HG03196 (cell line): ENCODE measurements around the gene ERICH6B.

ENCODE experiments used
- ATAC-seq: cut with Tn5 transposase; IDR thresholded peaks from one replicate; pipeline ENCODE4 v1.9.1; 2021; ENCODE audit not compliant: unreplicated experiment

Gene ERICH6B

DNA sequence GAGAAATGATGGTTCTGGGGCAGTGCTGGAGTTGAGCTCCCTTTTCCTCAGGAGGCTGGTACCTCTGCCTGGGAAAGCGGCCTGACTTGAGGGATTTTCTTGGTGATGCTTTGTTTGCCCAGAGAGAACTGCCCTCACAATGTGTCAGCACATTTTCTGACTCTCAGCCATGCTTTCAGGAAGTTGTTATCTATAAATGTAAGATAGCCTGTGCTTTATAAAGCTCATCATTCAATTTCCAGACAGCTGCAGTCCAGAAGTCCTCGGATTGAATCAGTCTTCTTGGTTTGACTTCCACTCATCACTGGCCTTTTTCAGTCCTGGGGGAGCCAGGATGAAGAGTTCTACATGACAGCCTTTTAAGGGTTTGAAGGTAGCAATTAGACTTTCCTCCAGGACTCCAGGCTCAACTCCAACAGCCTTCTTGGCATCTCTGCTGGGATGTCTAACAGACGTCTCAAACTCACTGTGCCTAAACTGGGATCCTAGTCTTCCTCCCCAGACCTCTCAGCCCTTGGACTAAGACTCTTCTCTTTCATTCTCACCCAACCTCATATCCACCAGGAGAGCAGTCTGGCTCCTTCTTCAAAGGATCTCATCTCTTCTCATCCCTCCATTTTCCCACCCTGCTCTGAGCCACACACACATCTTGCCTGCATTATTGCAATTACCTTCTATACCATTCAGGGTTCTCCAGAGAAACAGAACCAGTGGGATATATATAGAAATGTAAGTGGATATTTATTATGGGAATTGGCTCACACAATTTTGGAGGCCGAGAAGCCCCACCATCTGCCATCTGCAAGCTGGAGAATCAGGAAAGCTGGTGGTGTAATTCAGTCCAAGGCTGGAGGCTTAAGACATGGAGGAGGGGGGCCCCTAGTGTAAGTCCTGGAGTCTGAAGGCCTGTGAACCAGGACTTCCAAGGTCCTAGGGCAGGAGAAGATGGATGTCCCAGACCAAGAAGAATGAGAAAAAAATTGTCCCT is 13.1 kb downstream of the ERICH6B start:
- ATAC-seq = no peak

DNA sequence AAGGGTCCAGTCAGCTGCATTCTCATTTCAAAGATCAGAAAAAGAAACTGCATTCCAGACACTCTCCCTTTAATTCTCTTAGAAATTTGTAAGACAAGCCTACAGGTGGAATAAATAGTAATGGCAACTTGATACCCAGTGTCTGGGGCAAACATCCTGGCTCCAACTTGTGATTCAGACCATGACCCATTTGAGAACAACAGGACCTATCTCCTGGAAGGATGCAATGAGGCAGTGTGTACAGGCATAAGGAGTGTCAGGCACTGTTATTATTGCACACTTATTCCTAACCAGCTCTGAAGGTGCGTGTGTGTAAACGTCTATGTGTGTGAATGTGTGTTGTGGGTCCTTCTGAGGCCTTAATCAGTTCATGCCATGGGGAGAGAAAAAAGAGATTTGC is 13.9 kb downstream of the ERICH6B start:
- ATAC-seq = no peak

DNA sequence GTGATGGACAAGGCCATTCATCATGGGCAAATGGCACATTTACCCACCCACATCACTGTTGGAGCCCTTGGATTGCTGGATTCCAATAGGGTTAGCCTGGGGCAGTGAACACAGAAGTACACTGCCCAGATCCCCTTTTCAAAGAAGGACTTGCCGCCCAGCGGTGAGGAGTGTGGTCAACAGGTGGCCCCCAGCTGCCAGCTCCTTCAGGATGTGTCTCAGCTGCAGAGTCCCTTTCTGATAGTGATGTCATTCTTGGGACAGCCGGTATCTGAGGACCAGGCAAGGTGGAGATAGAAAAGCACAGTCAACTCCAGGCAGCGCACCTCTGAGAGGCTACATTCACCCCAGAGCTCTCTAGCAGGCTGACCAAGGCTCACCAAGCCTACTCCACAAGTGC is 16.9 kb downstream of the ERICH6B start:
- ATAC-seq = no peak

DNA sequence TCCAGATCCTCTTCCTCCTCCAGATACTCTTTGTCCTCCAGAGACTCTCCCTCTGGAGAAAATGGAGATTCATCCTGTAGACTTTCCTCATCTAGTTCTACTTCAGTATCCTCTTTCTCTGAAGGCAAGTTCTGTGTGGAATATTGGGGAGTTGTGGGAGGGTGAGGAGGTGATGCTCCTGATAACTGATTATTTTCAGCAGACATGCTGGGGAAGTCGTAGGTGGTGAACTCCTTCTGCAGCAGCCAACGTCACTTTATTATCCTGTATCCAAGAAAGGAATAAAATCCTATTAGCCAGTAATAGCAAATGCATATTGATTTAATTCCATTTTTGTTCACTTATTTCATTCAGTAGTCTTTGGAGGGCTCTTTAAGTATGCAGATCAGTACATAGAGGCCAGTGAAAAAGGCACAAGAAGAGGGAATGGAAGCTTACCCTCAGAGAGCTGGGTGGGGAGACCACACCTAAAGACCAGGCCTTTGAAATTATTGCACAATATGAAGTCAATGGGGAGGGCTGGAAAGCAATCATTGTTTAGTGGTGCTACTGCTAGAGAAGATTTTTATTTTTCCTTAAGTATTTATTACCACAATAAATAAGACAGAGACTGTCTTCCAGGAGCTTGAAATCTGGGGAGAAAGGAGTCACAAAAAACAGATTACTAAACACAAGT is 18.6 kb downstream of the ERICH6B start:
- no peak for ATAC-seq

DNA sequence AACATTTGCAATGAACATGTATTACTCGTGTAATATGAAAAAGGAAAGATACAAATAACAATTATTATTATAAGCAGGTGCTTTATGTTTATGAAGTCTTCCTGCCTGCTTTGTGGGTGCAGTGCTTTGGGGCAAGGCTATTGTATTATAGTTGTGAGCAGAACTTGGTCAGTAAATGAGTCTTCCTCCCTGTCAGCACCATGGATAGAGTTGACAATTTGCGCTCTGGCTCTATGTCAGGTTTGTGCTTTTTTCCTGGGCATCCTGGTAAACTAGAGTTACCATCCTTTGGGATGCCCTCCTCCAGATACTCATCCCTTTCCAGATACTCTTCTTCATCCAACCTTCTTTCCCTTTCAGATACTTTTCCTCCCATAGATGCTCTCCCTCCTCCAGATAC is 19.6 kb downstream of the ERICH6B start:
- no peak for ATAC-seq

DNA sequence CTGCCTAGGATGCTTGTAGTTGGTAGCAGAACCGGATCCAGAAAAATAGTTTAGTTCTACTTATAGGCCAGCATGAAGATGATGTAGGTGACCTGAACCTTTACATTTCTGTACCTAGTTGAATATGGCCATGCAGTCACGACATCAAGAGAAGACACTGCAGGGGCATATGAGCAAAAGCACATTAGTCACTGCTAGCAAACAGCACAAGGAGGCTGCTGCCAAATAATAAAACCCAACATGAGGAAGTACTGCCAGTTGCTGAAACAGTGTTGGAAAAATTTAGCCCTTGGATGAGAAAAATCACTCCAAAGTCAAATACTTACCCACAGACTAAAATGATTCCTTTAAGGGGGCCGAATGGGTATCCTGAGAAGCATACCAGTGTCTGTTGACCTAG is 20.8 kb downstream of the ERICH6B start:
- no peak for ATAC-seq

DNA sequence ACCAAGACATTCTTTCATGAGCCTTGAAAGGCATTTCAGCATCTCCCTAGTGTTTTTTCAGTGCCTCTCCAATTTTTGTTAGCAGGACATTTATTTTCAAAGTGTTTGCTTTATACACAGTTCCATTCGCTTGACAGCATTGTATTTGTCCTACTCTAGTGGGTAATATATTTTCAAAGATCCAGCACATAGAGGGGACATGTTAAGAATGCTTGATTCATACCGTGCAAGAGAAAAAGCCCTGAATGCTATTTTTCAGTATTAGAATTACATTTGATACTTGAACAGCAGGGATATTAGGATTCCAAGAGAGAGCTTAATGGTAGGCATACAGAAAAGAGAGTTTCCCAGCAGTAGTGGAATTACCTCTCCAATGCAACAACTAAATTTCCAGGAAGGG is 21.3 kb downstream of the ERICH6B start:
- no peak for ATAC-seq

DNA sequence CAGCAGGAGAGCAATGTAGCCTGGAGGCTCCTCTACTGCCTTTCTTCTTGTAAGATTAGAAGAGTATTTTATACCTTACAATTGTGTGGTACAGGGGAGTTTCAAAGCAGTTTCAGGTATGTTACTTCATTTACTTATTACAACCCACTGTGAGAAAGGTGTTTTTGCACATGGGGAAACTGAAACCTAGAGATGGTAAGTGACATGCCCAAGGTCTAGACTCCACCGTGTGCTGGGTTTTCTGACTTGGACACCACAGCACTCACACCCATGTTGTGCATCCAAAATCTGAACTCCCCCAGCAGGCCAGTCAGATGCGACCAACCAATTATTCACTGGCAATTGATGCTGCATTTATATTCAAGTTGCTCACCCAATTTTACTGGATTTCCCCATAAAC is 22.8 kb downstream of the ERICH6B start:
- no peak for ATAC-seq

DNA sequence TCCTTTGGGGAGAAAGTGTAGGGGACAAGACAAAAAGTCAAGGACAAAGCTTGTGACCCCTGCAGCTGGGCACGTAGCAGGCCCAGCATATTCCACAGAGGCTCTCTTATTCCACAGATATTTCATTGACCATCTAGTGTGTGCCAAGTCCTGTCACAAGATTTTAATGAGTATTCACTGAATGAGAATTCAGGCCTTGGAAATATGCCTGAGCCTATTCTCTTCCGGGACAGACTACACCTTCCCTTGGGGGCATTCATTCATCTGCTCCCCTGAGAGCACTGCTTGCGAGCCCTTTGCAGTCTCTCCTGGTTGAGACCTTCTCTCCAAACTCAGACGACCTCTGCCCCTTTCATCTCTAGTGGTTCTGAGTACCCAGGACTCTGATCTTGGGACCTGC is 25.5 kb downstream of the ERICH6B start:
- ATAC-seq = no peak

DNA sequence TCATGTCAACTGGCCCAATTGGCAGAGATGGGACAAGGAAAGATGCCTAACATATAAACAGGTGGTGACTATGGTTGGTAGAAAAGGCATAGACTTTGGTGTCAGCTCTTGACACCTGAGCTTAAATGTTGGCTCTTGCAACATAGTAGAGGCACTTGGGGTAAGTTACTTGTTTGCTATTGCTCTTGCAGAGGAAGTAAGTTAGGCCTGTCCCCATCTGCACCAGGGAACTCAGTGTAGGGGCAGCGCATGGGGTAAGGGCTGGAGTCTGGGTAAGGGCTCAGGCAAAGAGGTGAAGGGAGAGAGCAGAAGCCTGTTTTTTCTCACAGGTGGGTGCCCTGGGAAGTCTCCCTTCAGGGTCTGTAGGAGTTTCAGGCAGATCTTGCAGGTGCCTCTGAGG is 27.6 kb downstream of the ERICH6B start:
- no peak for ATAC-seq

DNA sequence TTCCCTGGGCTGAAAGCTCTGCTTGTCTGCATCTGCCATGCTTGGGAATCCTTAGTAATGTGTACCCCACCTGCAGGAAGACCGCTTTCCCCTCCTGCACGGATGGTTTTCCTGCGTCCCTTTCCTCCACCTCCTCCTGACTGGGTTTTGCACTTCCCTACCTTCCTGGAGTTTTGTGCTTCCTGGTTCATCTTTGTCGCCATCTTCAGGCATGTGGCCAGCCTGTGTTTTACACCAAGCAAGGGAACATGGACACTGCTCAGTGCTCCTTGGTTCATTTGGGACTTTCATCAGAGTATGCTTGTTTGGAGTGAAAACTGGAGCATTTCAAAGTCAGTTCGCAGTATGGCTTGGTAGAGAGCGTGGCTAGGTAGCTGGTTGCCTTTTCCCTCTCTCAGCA is 30.7 kb downstream of the ERICH6B start:
- no peak for ATAC-seq

DNA sequence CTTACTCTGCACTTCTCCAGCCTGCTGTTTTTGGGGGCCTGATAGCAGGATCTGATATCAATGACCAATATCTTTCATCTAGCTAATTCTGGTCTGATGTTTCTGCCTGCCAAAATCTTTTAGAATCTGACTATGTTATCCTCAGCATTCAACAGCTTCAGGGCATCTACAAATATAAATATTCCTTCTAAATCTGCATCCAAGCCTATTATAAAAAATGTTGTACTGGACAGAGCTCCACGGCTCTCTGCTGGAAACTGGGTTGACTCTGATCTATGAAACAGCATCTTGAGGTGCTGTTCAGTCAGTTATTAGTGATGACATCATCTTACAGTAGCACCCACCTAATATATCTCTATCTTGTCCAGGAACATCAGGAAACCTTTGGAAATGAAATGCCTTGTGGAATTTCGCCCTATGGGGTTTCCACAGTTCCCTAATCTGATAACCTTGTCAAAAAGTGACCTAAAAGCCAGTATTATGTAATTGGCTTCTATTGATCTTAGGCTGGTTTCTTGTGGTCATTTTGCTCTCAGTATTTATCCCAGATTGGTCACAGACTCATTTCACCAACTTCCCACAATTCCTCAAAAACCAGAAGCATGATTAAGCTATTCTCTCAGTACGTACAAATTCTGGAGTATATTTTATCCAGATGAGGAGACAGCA is 33.0 kb downstream of the ERICH6B start:
- ATAC-seq = no peak

DNA sequence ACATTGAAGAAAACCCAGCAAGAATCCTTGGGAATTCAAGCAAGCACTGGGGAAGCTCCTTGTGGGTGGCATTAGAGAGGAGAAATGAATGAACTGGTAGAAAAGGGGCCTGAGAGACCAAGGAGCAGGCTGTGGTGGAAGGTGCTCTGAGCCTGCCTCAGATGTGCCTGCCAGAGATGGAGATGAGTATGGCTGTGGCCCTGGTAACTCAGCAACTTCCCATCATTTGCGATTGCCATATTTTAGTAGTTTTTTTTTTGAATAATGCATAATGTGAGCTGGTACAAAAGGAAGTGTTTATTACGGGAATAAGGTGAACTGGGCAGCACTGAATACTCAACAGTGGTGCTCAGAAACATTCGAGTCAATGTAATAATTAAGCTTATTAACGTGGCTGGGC is 39.1 kb downstream of the ERICH6B start:
- no peak for ATAC-seq

DNA sequence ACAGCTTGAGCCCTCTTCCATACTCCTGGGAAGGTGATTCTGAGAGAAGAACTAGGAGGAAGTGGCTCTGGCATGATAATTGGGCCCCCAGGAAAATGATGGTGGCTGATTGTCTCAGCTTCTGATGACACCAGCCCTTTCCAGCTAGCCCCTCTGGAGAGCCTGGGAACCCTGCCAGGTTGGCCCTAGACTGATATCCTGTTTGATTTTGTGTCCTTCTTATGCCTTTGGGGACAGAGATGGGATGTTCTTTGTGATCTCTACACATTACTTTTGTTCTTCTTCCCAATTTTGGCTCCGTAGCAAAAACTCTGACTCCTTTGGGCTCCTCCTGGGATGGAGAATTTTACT is 39.7 kb downstream of the ERICH6B start:
- no peak for ATAC-seq

DNA sequence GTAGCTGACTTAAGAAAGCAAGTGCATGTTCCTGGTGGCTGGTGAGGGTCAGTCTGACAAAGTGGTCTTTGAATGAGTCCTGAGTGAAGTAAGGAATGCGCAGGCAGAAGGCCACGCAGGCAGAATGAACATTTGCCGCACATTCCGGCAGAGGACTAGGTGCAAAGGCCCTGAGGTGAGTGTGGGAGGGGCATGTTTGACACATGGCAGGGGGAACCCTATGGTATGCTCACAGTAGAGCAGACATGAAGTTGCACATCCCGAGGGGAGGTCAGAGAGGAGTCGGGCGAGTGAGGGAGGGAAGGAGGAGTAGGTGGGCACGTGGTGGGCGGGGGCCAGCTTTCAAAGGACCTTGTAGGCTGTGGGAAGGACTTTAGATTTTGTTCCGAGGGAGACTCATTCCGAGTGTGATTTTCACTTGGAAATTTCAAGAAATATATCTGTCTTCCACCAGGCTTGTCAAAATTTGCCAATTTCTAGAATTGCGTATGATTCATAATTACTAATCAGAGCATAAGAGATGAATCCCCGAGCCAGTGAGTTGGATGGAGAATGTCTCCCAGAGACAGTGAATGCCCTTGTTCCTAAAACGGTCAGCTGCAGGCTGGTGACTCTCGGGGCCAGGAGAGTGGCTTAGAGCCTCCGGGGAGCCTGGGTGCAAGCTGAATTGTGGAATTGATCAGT is 40.3 kb downstream of the ERICH6B start:
- no peak for ATAC-seq

DNA sequence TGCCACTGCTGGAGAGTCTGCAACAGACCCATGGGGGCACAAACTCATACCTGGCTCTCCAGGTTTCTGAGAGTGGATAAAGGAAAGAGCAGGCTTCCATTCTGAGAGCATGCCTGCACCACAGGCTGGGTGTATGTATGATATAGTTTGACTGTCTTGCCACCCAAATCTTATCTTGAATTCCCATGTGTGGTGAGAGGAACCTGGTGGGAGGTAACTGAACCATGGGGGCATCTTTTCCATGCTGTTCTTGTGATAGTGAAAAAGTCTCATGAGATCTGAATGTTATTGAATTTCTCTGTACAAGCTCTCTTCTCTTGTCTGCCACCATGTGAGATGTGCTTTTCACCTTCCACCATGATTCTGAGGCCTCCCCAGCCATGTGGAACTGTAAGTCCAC is 50.2 kb downstream of the ERICH6B start:
- no peak for ATAC-seq

DNA sequence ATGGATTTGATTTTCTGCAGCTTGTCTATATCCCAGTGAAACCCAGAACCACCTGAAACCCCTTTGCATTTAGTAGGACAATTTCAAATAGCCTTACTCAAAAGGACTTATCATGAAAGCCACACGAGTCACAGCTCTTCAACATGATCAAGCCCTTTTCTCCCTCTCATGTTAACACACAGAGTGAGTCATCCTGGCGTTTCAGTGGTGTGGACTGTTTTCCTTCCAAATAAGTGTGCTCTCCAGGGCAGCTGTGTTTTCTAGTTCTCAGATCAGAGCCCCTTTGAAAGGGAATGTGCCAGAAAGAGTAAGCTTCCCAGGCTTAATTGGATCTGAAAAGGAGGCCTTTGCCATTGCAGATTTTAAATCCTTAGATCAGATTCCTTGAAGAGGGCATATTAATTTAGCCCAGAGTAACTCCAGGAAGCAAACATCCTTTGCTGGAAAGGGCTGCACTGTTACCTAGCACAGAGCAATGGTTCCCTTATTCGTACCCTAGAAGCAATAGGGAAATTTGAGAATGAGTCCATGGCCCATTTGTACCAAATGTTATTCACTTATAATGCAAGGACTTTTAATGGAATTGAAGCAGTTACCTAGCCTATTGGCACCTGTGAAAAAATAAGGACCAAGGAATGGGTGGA is 51.3 kb downstream of the ERICH6B start:
- no peak for ATAC-seq

DNA sequence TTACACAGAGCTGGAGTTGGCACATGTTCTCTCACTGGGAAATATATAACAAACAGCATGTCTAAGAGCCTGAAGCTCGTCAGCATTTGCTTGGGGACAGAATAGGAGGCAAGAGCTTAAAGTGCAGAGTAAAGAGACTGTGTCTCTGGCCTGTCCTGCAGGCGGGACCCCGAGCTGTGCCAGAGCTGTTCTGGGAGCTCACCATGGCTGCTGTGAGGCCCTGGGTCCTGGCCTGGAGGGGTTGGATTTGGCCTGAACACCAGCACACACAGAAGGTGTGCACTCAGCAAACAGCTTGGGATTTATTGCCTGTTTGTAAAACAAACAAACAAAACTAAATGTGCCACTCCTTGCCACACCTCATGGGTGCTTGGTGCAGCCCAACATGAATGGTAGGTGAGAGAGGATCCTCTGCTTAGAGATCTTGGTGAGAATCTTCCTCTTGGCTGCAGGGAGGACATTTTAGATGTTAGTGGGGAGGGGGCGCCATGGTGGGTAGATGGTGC is 60.9 kb downstream of the ERICH6B start:
- ATAC-seq = no peak

DNA sequence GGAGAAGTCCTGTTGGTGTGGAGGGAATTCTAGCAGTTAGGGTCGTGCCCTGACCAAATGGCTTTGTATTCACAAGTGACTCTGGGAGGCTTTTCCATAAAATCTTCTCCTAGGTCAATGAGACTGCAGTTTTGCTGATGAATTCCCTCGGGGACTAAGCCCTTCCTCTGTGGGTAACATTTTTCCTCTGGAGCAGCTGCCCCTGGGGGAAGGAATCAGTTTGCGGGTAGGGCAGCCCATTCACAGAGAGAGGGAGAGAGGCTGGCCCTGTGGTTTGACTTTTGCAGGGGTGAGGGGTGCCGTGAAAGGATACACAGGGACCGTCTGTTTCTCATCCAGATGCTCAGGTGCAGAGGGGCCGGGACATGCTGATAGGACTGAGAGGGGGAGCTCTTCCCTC is 67.3 kb downstream of the ERICH6B start:
- ATAC-seq = no peak

DNA sequence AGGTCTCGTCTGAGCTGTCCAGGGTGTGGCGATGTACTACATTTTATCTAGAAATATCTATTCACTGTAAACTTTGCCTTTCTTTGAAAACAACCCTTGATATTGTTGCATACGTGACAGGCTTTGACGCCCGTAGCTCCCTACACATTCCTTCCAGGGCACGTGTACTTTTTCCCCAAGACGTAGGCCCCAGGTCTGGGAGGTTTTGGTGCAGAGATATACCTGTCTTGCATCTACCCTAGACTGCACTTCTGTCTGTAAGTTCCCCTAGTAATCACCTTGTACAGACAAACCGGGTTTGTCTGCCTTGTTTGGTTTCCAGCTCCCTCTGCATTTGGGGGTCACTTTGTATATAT is 69.2 kb downstream of the ERICH6B start:
- no peak for ATAC-seq
